H1 (cell line): Measurements from ENCODE around the gene ADAMTS17. TPM values are rescaled to one million over a fixed set of nuclear protein-coding genes. Genes with fewer than 3 reads are reported as not detected.

Source experiments
- CTCF ChIA-PET: fragments of 300-600 bp; sonication (Branson Sonifier 250); formaldehyde crosslinking; loops from one replicate; lab custom pipeline; 2021; ENCODE audit not compliant: partially characterized antibody; lab: Charles Lee
- POLR2A ChIA-PET: fragments of 300-600 bp; sonication (Branson Sonifier 250); formaldehyde crosslinking; loops from one replicate; lab custom pipeline; 2021; ENCODE audit warnings: inconsistent platforms; ENCODE audit not compliant: partially characterized antibody; lab: Charles Lee
- DNase-seq, 2 experiments: peaks; one replicate each; pipeline versions ENCODE4 v3.0.0 to v3.0.0-alpha.2; 2010 to 2022; ENCODE audit warnings: low spot score in 2 of 2, low read depth in 1 of 2, mixed read lengths in 1 of 2
- FAIRE-seq: peaks from 2 replicates; lab custom pipeline; 2011; peaks lifted over from hg19 to GRCh38; lab: Jason Lieb, UNC
- H2AFZ ChIP-seq: 2 replicates; pipeline ENCODE4 v1.8.1; 2012; ENCODE audit warnings: low read length, inconsistent platforms
- H2AK5ac ChIP-seq: 2 replicates; pipeline ENCODE4 v1.6.1; 2013; ENCODE audit warnings: low read depth, low read length
- H2BK120ac ChIP-seq: replicated peaks from 2 replicates; pipeline ENCODE3; 2013; ENCODE audit warnings: low read depth, low read length, inconsistent platforms
- H2BK12ac ChIP-seq: 2 replicates; pipeline ENCODE4 v1.6.1; 2013; ENCODE audit warnings: low read depth, low read length
- H2BK15ac ChIP-seq: 2 replicates; pipeline ENCODE4 v1.6.1; 2013; ENCODE audit warnings: low read length
- H2BK20ac ChIP-seq: 2 replicates; pipeline ENCODE4 v1.6.1; 2013; ENCODE audit warnings: low read length
- H2BK5ac ChIP-seq: 2 replicates; pipeline ENCODE4 v1.6.1; 2013; ENCODE audit warnings: low read depth, low read length
- H3K14ac ChIP-seq: 2 replicates; pipeline ENCODE4 v1.6.1; 2013; ENCODE audit warnings: inconsistent platforms; ENCODE audit not compliant: insufficient read length
- H3K18ac ChIP-seq: 2 replicates; pipeline ENCODE4 v1.6.1; 2013; ENCODE audit warnings: low read length; ENCODE audit errors: extremely low read depth
- H3K23ac ChIP-seq: 2 replicates; pipeline ENCODE4 v1.6.1; 2013; ENCODE audit warnings: inconsistent platforms; ENCODE audit not compliant: insufficient read length
- H3K23me2 ChIP-seq: 2 replicates; pipeline ENCODE4 v1.6.1; 2013; ENCODE audit warnings: low read depth, low read length
- H3K27ac ChIP-seq: 2 replicates; pipeline ENCODE4 v1.6.1; 2011; ENCODE audit warnings: low read depth, low read length, inconsistent platforms
- H3K27me3 ChIP-seq, 4 experiments: replicated peaks in 1 of 4; 1 replicate in 1 of 4; 2 replicates in 3 of 4; pipeline versions ENCODE4 v1.6.1 to v1.8.1; 2011 to 2013; ENCODE audit warnings: low read length in 3 of 4, mild to moderate bottlenecking in 3 of 4, inconsistent platforms in 2 of 4, mixed read lengths in 2 of 4, moderate library complexity in 1 of 4; ENCODE audit not compliant: control insufficient read depth in 3 of 4, insufficient read depth in 3 of 4; ENCODE audit errors: extremely low read depth in 1 of 4
- H3K36me3 ChIP-seq, 4 experiments: 2 replicates each; pipeline versions ENCODE4 v1.6.1 to v1.8.1; 2011 to 2013; ENCODE audit warnings: mild to moderate bottlenecking in 4 of 4, low read length in 3 of 4, moderate library complexity in 2 of 4, control low read depth in 1 of 4, inconsistent platforms in 1 of 4; ENCODE audit not compliant: insufficient read depth in 4 of 4, control insufficient read depth in 2 of 4
- H3K4ac ChIP-seq: replicated peaks from 2 replicates; pipeline ENCODE3; 2013; ENCODE audit warnings: low read length, low read depth, mixed read lengths, inconsistent platforms; ENCODE audit not compliant: insufficient read length
- H3K4me1 ChIP-seq, 4 experiments: replicated peaks in 1 of 4; 1 replicate in 1 of 4; 2 replicates in 3 of 4; pipeline versions ENCODE4 v1.6.1 to v1.8.1; 2011 to 2013; ENCODE audit warnings: low read length in 3 of 4, inconsistent platforms in 2 of 4, mixed read lengths in 1 of 4; ENCODE audit not compliant: insufficient read depth in 4 of 4, control insufficient read depth in 3 of 4
- H3K4me2 ChIP-seq, 2 experiments: 2 replicates each; pipeline versions ENCODE4 v1.6.1 to v1.8.1; 2011 to 2013; ENCODE audit warnings: low read depth in 2 of 2, low read length in 2 of 2, control low read depth in 1 of 2, inconsistent platforms in 1 of 2, mild to moderate bottlenecking in 1 of 2; ENCODE audit not compliant: insufficient read depth in 1 of 2
- H3K4me3 ChIP-seq, 4 experiments: fragments of 200-600, 300-600 bp in 1 of 4; sonication (generic), shearing (Covaris generic), sonication (Bioruptor Twin) in 1 of 4; 2 replicates each; pipeline versions ENCODE4 v1.5.1 to v1.8.1; 2011 to 2016; ENCODE audit warnings: low read length in 4 of 4, low read depth in 3 of 4, control low read depth in 2 of 4, inconsistent platforms in 2 of 4, mild to moderate bottlenecking in 2 of 4, mixed read lengths in 1 of 4, moderate library complexity in 1 of 4; ENCODE audit not compliant: insufficient read depth in 2 of 4; ENCODE audit errors: extremely low read depth in 1 of 4
- H3K56ac ChIP-seq: replicated peaks from 2 replicates; pipeline ENCODE3; 2013; ENCODE audit warnings: low read depth, mild to moderate bottlenecking, mixed read lengths, low read length, inconsistent platforms; ENCODE audit not compliant: insufficient read length
- H3K79me1 ChIP-seq: 2 replicates; pipeline ENCODE4 v1.6.1; 2013; ENCODE audit warnings: low read depth, low read length, control low read depth
- H3K79me2 ChIP-seq, 2 experiments: 2 replicates each; pipeline versions ENCODE4 v1.6.1 to v1.8.1; 2012 to 2013; ENCODE audit warnings: low read length in 2 of 2, mild to moderate bottlenecking in 2 of 2, inconsistent platforms in 1 of 2; ENCODE audit not compliant: insufficient read depth in 2 of 2, control insufficient read depth in 1 of 2
- H3K9ac ChIP-seq, 4 experiments: replicated peaks in 1 of 4; 1 replicate in 1 of 4; 2 replicates in 3 of 4; pipeline versions ENCODE4 v1.6.1 to v1.8.1; 2011 to 2013; ENCODE audit warnings: low read depth in 3 of 4, low read length in 3 of 4, control low read depth in 2 of 4, mild to moderate bottlenecking in 2 of 4, moderate library complexity in 2 of 4, inconsistent platforms in 1 of 4; ENCODE audit errors: extremely low read depth in 1 of 4
- H3K9me3 ChIP-seq, 2 experiments: 2 replicates each; pipeline versions ENCODE4 v1.6.1 to v1.8.1; 2012 to 2013; ENCODE audit warnings: mild to moderate bottlenecking in 2 of 2, moderate library complexity in 2 of 2, control low read depth in 1 of 2, inconsistent platforms in 1 of 2, low read depth in 1 of 2, low read length in 1 of 2, mixed read lengths in 1 of 2; ENCODE audit not compliant: insufficient read depth in 2 of 2
- H4K20me1 ChIP-seq, 2 experiments: replicated peaks in 1 of 2; 2 replicates each; pipeline versions ENCODE3 to v1.8.1; 2011 to 2013; ENCODE audit warnings: inconsistent platforms in 2 of 2, low read length in 2 of 2, mild to moderate bottlenecking in 1 of 2; ENCODE audit not compliant: insufficient read depth in 2 of 2, control insufficient read depth in 1 of 2
- H4K5ac ChIP-seq: 2 replicates; pipeline ENCODE4 v1.6.1; 2013; ENCODE audit warnings: low read length, low read depth, mixed read lengths, inconsistent platforms; ENCODE audit not compliant: insufficient read length
- H4K8ac ChIP-seq: 2 replicates; pipeline ENCODE4 v1.8.0; 2013; ENCODE audit warnings: mild to moderate bottlenecking, moderate library complexity, low read length, inconsistent platforms; ENCODE audit not compliant: insufficient read depth; ENCODE audit errors: extremely low read depth
- H4K91ac ChIP-seq: replicated peaks from 2 replicates; pipeline ENCODE3; 2013; ENCODE audit warnings: low read length, mixed read lengths, inconsistent platforms; ENCODE audit not compliant: insufficient read length
- FOSL1 ChIP-seq: IDR thresholded peaks from 2 replicates; pipeline ENCODE4 v1.6.1; 2011; ENCODE audit warnings: mild to moderate bottlenecking, low read depth, low read length, moderate library complexity; ENCODE audit not compliant: insufficient read depth
- POLR2AphosphoS5 ChIP-seq: IDR thresholded peaks from 2 replicates; pipeline ENCODE4 v1.6.1; 2011; ENCODE audit warnings: low read depth, low read length
- WGBS, 2 experiments: shearing (Covaris generic) in 1 of 2; methylation state at CpG; one replicate each; pipeline versions ENCODE4 v1.1.6 to v1.1.7; 2013 to 2015; ENCODE audit warnings: low lambda C conversion rate in 2 of 2, mixed read lengths in 2 of 2, inconsistent platforms in 1 of 2, low coverage in 1 of 2, missing lambda C conversion rate in 1 of 2; ENCODE audit not compliant: insufficient replicate concordance in 2 of 2, insufficient coverage in 1 of 2, insufficient read length in 1 of 2; ENCODE audit errors: extremely low coverage in 1 of 2, missing lambda C conversion rate in 1 of 2; 5-methylcytosine and 5-hydroxymethylcytosine counted together
- polyA plus RNA-seq, 7 experiments: library from polyadenylated mRNA; depleted of rRNA in 3 of 7; stranded (reverse) in 5 of 7; unstranded in 2 of 7; fragments of >200 nt in 5 of 7; fragments of 200-250 nt in 2 of 7; gene quantifications; 1 replicate in 5 of 7; 2 replicates in 1 of 7; 4 replicates in 1 of 7; pipeline versions ENCODE4 v1.2.1 to v1.2.3, GENCODE V29; 2011 to 2013; ENCODE audit warnings: missing spikeins in 2 of 7, mixed read lengths in 2 of 7
- total RNA-seq: library from RNA; stranded (reverse); fragmentation: NEBNext Ultra II Directional; extraction: Animal tissue kit (Norgen Biotek cat#: 25700); gene quantifications from 2 replicates; pipeline ENCODE4 v1.2.1, GENCODE V29; 2021

Gene ADAMTS17
- total and polyA plus RNA-seq, 2 of the 8 experiments (the other 6 are each of a cell fraction or from before 2014, with no cell fraction given): 0.51 to 1.7 TPM

- no peak overlapping the region for H3K9ac ChIP-seq
- H3K4me2 ChIP-seq: no peak overlapping the region
- no peak overlapping the region for H3K56ac ChIP-seq
- H4K5ac ChIP-seq: no peak overlapping the region
- DNase-seq (no peak), FAIRE-seq (no peak)
- no peak overlapping the region for H2BK15ac ChIP-seq
- 93% methylated on average over 5 of the region's 5 CpGs; no CpG with 5 or more reads in 1 of the 2 experiments for WGBS, 2 experiments
- no peaks in the 10 kb centered on the region for H3K27me3 ChIP-seq
- no peak overlapping the region for H2AFZ ChIP-seq
- no peak overlapping the region for H2BK5ac ChIP-seq
- no peak overlapping the region for H3K4ac ChIP-seq
- H2BK20ac ChIP-seq: no peak overlapping the region
- H3K4me3 ChIP-seq: no peak overlapping the region
- CTCF ChIA-PET: interaction anchor here (0.7 to 0.9 kb wide), 2 partner anchors 10 to 23 kb away, joined by 3 to 4 read pairs; no protein-coding TSS in a partner anchor
- no peak overlapping the region for H2BK120ac ChIP-seq
- H4K8ac ChIP-seq: no peak overlapping the region
- H4K91ac ChIP-seq: no peak overlapping the region
- H3K36me3 ChIP-seq: no peaks in the 10 kb centered on the region
- H2BK12ac ChIP-seq: no peak overlapping the region
- H2AK5ac ChIP-seq: no peak overlapping the region
- H3K14ac ChIP-seq: no peak overlapping the region
- H3K27ac ChIP-seq: no peak overlapping the region
- no peaks in the 10 kb centered on the region for H3K23me2 ChIP-seq
- POLR2A ChIA-PET: no interaction called here
- H3K79me2 ChIP-seq: no peaks in the 10 kb centered on the region
- no peaks in the 10 kb centered on the region for H4K20me1 ChIP-seq
- no peaks in the 10 kb centered on the region for H3K9me3 ChIP-seq
- H3K18ac ChIP-seq: no peak overlapping the region
- no peak overlapping the region for H3K23ac ChIP-seq
- H3K4me1 ChIP-seq: peaks cover 0 to 3% (median under 1%) of the 10 kb centered on the region in 4 experiments; a peak in 2 of 7 replicates
- H3K79me1 ChIP-seq: no peaks in the 10 kb centered on the region
- TF ChIP-seq POLR2AphosphoS5 (no peak), FOSL1 (no peak)
These were observed 390.3 kb downstream of the ADAMTS17 start for GRCh38 chr15:99951511-99951910.
